Hepatocyte (in vitro differentiated cells): Measurements from ENCODE around the gene PTPRE.

Source experiments
- CTCF ChIP-seq: fragments of 200-600 bp; sonication (generic); IDR thresholded peaks from 2 replicates; pipeline ENCODE4 v1.5.1; 2016; ENCODE audit warnings: antibody characterized with exemption, mild to moderate bottlenecking; ENCODE audit not compliant: poor library complexity
- EZH2phosphoT487 ChIP-seq: fragments of 200-600 bp; sonication (generic); IDR thresholded peaks from one replicate; pipeline ENCODE4 v1.6.1; 2018; ENCODE audit warnings: antibody characterized with exemption, mild to moderate bottlenecking, low read depth, moderate library complexity; ENCODE audit not compliant: unreplicated experiment, severe bottlenecking

- TF ChIP-seq EZH2phosphoT487 (no peak), CTCF (no peak)
These were observed 198.5 kb downstream of the PTPRE start for GRCh38 chr10:128105383-128105782.
